GM19351 (cell line): ENCODE measurements around the gene LINC00305.

Source experiments
- ATAC-seq: cut with Tn5 transposase; IDR thresholded peaks from one replicate; pipeline ENCODE4 v1.9.1; 2021; ENCODE audit warnings: mild to moderate bottlenecking, moderate library complexity; ENCODE audit not compliant: unreplicated experiment

The LINC00305 gene

DNA sequence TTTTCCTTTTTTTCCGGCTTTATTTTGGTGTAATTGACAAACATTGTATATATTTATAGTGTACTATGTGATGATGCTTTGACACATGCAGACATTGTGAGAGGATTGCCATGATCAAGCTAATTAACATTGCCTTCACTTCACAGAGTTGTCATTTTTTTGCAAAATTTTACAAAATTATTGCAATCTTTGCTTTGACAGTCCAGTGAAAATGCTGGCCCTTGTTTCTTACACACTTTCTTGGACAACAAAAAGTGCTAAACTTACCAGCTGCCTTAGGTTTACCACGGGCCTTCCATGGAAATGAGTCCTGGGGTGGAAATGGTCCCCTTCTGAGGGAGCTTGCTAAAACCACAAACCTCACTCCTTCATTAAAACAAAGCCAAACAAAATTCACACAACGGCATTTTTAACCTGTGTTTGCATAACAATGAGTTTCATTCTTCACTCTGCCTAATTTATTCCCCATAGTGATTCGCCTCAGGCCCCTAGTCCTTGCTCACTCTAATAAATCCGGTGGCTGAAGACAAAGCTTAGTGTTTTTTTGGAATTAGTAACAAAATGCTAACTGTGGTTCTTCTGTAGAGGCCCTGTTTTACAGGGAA lies 32.2 kb downstream of the LINC00305 start:
- no peak for ATAC-seq

GRCh38 chr18:64115881-64116280 lies 33.0 kb downstream of the LINC00305 start:
- no peak for ATAC-seq

DNA sequence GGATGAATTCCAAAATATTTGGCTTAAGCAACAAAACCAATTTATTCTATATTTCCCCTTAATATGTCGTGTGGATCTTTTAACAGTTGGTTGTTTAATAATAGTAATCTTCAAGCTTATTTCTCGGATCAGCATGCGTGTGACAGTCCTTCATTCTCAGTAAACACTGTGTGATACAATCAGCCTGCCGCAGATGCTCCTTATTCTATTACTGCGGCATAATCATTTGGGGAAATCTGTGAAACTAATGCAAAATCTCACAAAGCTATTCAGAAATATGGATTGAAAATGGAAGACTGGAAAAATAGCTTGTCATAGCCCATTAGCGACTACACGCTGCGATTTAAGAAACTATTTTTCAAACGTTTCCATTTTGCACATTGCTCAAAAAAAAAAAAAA lies 36.9 kb downstream of the LINC00305 start:
- no peak for ATAC-seq

- no peak for ATAC-seq
Observed at GRCh38 chr18:64110692-64111480, 38.0 kb downstream of the LINC00305 start.

DNA sequence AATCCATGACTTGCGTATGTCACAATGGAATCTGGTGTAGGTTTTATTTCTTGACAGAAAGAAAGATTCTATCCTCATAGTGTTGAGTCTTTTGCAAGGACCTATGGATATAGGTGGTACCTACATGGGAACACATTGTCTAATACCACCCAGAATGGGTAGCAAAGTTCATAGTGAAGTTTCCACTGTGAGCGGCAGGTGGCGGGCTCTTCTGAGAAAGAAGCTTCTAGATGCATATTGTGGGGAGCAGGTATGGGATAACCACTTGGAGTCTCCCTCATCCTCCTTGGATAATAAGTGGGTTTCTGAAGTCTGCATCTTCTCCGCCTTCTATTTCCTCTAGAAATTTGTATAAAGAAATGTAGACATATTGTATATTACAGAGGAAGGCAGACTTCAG lies 44.9 kb downstream of the LINC00305 start:
- ATAC-seq: no peak

GRCh38 chr18:64100116-64100922 lies 48.6 kb downstream of the LINC00305 start:
- ATAC-seq: peak; percentile 63

GRCh38 chr18:64099244-64099643 lies 49.6 kb downstream of the LINC00305 start:
- ATAC-seq: peak; percentile 67

DNA sequence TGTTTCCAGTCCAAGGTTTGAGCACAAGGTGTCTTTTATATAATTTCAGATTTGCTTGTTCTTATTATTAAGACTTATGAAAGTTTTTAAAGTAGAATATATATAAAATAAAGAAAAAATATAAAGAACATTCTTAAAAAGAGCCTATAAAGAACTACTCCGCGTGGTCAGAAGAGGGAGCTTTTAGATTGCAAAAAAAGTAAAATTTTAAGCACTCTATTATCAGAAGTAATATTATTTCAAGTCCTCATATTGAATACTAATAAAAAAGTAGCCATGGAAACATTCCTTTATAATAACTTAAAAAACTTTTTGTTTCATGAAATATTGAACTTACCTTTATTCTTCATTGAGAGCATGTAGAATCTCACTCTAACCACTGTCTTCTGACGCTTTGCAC lies 51.4 kb downstream of the LINC00305 start:
- ATAC-seq: no peak

DNA sequence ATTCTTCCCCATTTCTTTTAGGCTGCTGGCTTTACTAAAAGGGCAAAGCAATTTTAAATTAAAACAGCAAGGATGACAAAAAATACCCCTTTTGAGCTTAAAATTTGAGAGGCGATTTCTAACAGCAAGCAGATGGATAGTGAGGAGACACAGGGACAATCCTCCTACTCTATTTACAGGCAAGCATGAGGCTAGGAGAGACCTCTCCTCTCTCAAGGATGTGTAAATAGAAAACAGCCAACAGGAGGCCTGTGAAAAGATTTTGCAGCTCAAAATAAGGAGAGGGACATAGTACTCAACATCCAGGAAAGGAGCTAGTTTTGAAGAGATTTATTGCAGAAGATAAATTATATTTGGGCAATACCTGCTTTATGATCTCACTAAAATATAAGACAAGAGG lies 53.8 kb downstream of the LINC00305 start:
- ATAC-seq: no peak

- no peak for ATAC-seq
Observed at GRCh38 chr18:64094210-64094609, 54.7 kb downstream of the LINC00305 start.

- ATAC-seq: peak; percentile 53
Observed at GRCh38 chr18:64091526-64091925, 57.4 kb downstream of the LINC00305 start.

- peak; percentile 56 for ATAC-seq
Observed at GRCh38 chr18:64090876-64091275, 58.0 kb downstream of the LINC00305 start.

- ATAC-seq: peak; percentile 40
Observed at GRCh38 chr18:64083916-64084315, 65.0 kb downstream of the LINC00305 start.

DNA sequence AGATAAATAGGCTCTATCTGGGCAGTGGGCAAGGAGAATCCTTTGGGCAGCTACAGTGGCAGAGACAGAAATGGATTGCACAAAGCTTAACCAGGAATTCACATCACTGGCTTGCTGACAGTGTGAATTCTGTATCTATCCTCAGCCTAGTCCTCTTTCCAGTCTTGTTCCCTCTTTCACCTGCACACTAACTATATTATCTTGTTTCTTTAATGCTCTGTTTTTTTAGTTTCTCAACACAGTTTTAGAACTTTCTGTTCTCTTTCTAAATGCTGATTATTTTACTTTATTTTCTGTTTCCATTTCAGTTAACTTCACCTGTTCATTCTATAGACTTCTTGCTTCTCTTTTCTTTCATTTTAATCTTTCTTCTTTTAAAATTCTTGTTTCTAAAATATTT lies 66.4 kb downstream of the LINC00305 start:
- no peak for ATAC-seq

DNA sequence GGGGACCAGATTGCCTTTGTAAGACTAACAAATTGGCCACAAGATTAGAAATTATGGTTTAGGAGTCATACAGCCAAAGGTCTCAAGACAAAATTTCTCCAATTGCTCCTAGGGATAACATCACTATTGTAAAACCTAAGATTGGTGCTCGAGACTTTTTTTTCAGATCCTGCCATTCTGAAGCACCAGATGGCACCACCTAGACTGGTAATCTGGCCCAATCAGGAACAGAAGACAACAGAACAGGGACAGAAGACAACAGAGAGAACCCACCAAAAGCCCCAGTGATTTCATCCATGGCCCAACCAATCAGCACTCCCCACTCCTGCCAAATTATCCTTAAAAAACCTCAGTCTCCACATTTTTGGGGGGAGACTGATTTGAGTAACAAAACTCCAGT lies 66.8 kb downstream of the LINC00305 start:
- no peak for ATAC-seq

DNA sequence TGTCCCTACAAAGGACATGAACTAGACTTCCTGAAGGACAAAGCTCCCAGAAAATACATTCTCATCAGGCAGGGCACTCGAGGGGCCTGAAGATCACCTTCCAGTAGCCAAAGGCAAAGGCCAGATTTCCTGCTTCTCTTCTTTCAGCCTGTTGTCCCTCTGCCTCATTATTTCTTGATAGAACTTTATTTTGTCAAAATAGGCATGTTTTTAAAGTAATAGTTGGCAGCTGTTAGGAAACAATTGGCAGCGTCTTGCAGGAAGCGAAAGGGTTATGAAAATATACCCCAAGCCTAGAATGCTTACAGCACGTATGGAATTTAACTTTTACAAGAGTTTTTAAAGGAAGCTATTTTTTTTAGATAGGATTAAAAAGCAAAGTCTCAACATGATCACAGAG lies 74.9 kb downstream of the LINC00305 start:
- ATAC-seq: no peak

GRCh38 chr18:64055019-64055418 lies 93.9 kb downstream of the LINC00305 start:
- ATAC-seq: no peak

- no peak for ATAC-seq
Observed at GRCh38 chr18:64053246-64053645, 95.6 kb downstream of the LINC00305 start.

DNA sequence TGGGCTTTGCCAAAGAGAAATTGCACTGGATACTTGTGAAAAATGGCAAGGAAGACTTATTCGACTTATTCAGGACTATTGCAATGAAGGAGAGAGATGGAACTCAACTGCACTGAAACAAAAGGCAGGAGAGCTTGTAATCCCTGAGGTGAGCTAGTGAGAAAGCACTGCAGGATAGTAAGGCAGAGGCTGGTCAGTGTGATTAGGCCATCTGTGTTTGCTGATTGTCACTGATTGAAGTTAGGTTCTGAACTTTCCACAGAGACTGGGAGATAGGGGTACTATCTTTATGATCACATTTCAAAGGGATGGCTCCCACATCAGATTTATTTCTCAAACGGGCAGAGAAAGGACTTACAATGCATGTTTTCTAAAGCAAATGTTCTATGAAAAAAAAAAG lies 96.1 kb downstream of the LINC00305 start:
- ATAC-seq: no peak

GRCh38 chr18:64044616-64045015 lies 104.3 kb downstream of the LINC00305 start:
- ATAC-seq: no peak

- ATAC-seq: no peak
Observed at GRCh38 chr18:64042728-64043358, 106.0 kb downstream of the LINC00305 start.
